Inferior parietal cortex (tissue), 1 donor: ENCODE results near the gene UBASH3B.

Source experiments
- DNase-seq: peaks from one replicate; pipeline ENCODE4 v3.0.0-alpha.2; 2016; ENCODE audit errors: extremely low spot score

UBASH3B gene

DNA sequence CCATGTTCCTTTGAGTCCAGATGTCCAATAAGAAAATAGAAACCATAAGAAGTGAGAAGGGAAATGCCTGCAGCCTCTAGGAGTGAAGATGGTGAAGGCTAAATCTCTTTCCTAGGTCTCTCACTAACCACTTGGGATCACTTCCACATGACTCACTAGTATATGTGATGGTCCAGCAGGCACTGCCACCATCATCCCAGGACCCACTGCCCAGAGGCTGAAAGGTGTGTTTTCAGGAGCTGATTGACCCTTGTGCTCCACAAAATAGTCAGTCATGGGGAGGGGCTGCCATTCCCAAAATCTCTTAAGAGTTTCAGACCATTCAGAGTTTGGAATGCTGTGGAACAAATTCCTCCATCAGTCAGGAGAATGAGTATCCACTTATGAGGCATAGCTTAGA, 22.9 kb downstream of the UBASH3B start:
- no peak for DNase-seq

DNA sequence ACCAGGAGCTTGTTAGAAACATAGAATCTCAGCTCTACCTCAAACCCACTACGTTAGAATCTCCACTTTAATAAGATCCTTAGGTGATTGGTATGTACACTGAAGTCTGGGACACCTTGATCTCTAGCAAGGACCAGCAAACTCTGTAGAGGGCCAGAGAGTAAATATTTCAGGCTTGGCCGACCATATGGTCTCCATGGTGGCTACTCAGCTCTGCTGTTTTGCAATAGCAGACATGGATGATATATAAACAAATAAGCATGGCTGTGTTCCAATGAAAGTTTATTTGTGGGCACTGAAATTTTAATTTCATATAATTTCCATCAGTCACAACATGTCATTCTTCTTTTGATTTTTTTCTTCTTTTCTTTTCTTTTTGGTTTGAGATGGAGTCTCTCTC, 23.9 kb downstream of the UBASH3B start:
- DNase-seq = no peak

DNA sequence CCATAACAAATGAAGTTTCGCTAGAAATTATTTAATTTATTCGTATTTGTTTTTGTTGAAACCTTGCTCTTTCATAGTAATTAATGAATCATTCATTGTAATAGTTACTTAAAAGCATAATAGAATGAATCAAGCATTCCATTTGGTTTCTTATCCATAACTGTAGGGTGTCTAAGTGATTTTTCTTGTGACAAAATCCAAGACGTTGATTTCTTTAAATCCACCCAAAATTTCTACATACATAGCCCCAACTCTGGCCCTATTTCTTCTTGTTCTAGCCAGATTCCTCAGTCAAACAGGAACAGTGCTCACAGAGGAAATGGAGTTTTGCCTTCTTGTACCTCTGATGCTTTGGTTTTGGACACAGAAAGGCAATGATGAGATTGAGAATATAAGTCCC, 25.5 kb downstream of the UBASH3B start:
- no peak for DNase-seq

DNA sequence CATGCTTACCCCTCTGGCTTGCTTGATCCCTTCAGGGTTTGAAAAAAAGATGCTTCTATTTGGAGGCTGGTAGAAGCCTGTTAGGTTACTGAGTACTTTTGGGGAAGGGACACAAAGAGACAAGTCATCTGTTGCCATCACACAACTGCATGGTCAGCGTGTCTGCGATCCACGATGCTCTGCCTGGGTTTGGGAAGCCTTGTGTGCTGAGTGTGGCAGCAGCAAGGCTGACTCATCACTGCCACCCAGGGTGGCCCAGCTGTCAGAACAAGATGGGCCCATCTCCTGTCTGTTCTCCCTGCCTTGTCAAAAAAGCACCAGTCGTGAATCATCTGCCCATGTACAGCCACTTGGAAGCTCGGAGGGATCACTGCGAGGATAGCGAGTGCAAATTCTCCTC, 26.2 kb downstream of the UBASH3B start:
- no peak for DNase-seq

DNA sequence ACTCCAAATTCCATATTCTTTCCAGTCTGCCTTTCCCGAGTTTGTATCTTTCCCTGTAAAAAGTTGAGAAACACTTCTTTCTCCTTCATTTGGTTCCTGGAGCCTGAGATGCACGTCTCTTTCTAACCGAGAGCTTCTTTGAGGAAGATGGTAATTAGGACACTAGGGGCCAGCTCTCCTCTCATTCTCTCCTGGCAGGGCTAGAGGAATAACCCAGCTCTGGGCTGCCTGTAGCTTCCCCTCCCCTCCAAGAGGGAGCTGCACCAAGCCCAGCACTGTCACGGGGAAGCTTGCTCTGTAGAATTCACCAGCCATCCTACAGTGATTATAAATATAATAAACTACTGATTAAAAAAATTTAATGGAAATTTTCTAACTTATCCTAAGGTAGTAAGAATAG, 26.9 kb downstream of the UBASH3B start:
- DNase-seq = no peak

DNA sequence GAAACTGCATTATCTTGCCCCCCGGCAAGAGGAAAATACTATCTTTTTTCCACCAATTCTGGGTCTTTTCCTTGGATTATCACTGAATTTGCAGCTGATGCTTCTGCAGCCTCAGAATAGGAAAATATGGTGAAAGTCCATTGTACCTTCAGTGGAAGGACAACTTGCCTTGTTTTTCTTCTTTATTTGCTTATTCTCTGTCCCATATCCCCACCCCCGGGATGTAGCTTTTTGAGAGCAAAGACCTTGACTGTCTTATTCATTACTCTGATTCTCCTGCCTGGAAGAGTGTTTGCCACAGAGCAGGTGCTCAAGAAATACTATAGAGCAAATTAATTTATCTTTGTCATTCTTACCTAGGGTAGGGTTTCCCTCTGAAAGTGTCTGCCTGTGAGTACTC, 29.5 kb downstream of the UBASH3B start:
- DNase-seq = no peak

DNA sequence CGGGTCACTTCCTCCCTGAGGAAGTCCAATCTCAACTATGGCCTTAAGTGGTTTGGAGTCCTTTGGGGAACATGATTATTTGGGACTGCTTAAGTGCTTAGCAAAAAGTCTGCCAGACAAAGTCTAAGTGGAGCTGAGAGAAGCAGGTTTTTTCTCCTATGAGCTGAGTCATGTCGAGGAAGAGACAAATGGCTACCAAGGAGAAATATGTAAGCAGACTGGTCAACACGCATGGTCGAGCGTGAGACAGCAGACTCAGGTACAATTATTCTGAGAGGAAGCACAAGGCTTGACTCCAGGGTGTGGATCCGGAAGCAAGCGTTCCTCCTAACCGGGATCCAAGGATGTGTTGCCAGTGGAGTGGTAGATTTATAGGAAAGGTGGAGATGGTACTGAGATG, 30.6 kb downstream of the UBASH3B start:
- no peak for DNase-seq

DNA sequence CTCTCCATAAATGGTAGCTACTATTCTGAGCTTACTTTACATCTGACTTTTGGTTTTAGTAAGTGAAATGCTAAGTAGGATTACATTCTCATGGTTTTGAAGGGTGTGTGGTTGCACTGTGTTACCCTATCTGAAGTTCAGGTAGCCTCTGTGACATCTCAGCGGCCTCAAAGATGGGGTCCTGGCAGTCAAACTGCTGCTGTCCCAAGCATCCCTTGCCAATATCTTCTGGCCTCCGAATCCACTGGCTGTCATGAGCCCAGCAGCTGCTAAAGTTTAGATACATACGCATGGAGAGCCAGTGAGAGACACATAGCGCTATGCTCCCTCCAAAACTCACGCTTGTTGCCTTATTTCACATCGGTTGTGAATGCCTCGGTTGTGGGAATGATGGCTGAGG, 34.9 kb downstream of the UBASH3B start:
- no peak for DNase-seq

DNA sequence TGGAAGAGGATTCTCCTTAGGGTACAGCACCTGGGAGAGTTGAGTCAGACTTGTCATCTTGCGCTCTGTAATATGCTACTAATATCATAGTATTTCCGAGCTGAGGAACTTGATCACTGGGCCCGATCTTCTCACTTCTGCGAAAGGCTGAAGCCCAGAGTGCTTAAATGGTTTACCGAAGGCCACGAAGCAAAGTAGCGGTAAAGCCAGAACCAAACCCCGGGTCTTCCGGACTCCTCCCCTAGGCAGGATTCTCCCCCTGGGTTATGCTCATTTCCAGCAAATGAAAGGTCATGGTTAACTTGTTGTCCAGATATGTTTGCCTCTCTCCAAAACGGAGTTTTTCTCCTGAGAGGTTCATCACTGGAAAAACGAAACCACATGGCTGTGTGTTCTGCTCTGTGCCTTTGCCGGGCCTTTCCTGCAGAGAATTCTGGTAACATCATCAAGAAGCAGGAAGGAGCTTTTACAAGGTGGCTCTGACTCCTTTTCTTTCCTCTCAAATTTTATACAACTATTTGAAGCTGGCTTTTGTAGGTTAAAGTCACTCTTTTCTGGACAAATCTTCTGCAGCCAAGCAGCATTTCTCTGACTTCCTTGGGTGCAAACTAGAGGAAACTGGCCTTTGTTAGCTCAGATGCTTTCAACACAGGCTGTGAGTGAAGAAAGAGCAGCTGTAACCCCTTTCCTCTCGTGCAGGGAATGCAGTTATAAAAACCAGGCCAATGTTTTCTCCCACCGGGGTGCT, 35.5 kb downstream of the UBASH3B start:
- no peak for DNase-seq

DNA sequence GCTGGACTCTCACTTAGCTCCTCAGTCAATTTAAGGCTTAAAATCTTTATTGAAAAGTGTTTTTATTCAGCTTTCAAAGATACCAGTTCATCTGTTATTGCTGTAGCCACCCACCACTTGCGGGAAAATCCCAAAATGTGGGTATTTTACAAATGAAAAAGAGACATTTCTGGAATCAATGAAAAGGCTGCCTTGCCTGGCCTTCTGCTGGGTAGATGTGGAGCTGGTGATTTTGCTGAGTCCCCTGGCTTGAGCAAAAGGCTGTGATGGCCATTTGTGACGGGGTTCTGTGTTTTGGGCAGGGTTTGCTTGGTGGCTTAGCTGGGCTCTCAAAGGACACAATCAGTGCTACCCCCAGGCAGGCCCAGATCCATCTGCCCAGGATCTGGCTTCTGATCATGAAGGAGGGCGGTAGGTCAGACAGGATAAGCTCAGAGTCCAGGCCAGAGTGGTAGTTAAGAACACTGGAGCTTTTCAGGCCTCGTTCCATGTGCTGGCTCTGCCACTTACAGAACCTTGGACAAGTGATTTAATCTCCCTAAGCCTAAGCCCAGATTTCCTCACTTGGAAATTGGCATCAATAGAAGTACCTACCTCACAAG, 36.1 kb downstream of the UBASH3B start:
- no peak for DNase-seq

DNA sequence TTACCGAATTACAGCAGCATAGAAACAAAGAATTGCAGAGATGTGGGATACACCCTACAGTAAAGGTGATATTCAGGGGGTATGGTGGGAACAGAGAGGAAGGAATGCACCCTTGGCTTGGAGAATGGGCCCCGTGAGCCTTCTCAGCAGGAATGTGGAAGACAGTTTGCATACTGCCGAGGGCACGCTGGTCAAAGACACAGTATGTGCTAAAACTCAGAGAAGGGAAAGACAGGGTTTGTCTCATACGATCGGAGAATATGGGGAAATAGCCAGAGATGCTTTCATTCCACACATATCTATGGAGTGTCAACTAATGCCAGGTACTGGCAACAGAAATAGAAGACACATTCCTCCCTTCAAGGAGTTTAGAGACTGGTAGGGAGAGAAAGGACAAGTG, 36.9 kb downstream of the UBASH3B start:
- no peak for DNase-seq

DNA sequence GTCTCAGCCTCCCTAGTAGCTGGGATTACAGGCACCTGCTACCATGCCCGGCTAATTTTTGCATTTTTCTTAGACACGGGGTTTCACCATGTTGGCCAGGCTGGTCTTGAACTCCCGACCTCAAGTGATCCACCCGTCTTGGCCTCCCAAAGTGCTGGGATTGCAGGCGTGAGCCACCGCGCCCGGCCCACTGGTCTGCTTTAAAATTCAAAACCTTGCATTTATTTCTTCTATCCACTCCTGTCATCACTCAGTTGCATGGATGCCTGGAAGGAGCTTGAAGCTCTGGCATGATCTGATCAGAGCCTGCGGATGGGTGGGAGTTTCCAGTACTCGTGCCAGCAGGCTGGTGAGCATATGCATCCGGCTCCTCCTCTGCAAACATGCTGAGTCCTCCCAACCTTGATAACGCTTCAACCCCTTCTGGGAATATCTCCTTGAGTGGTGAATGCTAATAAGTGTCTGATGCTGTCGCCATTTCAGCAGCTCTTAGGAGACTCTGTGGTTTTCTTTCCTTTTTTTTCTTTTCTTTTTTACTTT, 39.6 kb downstream of the UBASH3B start:
- DNase-seq = no peak

DNA sequence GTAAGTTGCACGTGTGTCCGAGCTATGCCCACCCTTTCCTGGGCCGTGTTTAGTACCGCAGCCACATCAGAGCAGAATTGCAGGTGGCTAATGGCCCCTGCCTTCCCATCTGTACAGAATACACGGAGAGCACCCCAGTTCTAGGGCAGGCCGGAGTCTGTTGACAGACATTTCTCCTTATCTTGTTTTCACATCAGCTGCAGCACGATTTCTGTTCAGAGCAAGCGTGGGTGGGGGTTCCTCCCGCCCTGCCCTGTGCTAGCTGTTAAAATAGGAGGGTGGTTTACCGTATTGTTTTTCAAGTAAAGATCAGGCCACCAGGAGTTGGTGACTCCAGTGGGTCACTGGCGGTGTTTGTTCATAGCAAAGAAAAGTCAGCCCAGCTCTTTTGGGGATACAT, 41.1 kb downstream of the UBASH3B start:
- no peak for DNase-seq

DNA sequence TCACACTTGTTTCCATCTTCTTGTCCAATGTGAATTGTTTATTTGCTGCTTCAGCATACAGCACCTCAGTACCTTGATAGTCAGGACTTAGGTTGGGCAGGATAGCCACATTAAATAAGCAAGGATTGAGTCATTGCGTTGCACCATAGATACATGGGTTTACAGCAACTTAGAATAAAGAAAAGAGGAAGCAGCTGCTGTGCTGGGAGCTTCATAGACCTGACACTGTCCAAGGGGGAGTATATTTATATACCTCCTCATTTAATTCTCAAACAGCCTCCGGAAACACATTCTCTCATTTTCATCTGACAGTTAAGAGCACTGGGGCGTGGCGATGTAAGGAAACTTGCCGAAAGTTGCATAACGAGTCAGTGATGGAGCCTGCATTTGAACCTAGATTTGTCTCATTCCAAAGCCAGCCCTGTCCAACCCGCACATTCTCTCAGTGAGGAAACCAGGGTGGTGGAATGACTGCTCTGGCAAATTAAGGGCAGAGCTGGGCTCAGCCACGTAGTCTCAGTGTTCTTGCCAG, 42.2 kb downstream of the UBASH3B start:
- no peak for DNase-seq

DNA sequence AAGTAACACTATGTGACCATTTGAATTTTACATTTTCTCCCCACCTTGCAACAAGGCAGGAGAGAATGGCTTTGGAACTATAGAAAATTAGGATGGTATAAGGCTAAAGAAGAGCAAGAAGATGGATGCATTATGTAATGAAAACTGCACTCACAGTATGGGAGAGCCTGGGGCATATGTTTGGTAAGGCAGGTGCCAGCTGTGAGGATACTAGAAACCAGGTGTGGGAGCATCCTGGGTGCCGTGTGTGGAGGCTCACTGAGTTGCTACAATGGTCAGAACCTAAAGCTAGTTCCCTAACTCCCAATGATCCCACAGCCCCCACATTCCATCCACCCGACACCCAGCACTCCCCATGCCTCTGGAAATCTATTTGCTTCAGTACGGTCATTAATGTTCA, 42.9 kb downstream of the UBASH3B start:
- DNase-seq = no peak

DNA sequence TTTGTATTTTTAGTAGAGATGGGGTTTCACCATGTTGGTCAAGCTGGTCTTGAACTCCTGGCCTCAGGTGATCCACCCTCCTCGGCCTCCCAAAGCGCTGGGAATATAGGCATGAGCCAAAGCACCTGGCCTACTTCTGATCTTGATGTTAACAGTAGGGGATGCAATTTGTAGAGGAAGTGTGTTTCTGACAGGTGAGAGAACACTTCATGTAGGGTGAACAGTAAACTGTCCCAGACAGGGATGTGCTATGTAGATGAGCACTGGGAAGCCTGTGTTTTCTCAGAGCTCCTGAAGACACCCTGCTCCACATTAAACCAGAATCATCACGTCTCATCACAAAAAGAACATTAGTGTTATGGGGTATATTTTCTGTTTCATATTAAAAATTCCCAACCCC, 45.1 kb downstream of the UBASH3B start:
- DNase-seq = no peak

DNA sequence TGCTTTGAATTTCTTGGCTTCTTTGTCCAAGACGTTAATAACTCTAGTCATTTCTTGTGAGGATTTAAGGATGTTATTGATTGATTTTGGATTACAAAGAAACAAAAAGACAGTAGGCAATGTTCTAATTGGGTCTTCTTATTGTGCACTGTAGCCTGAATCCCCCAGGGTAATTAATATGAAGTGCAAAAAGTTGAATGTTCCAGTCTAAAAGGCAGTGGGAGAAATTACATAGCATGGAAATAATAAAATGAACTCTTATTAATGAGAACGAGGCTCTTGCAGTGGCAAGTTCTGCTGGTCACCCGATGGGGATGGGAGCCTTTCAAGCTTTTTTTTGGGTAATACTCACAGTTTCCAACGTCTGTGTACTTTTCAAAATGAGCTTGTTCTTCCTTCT, 45.6 kb downstream of the UBASH3B start:
- DNase-seq = no peak

DNA sequence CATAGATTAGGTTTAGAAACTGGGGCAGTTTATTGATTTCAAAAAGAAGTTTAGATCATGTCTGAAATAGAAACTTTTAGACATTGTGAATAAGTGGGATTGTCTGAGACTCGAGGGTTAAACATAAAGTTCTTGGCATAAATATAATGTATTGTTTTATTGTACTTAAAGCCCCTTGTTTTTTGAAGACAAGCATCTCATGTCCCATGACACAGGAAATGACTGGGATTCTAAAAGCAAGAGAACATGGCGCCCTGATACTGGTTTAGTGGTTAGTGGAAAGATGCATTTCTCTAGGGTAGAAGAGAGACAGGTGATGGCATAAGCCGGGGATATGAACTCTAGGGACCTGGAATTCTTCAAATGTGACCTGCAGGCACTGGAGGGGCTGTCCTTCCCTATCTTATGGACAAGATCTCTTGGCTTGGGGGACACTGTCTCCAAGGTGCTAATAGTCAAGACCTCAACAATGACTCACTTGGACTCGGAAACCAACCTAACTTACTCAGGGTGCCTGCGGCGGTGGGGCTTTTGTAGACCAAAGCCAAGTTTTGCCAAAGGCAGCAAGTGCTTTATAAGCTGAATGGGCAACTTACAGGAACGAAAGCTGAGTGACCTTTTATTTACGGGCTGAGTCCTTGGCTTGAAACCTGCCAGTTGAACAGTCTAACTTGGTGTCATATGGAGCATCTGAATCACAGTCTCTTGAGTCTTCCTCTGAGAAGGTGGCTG, 48.2 kb downstream of the UBASH3B start:
- no peak for DNase-seq

DNA sequence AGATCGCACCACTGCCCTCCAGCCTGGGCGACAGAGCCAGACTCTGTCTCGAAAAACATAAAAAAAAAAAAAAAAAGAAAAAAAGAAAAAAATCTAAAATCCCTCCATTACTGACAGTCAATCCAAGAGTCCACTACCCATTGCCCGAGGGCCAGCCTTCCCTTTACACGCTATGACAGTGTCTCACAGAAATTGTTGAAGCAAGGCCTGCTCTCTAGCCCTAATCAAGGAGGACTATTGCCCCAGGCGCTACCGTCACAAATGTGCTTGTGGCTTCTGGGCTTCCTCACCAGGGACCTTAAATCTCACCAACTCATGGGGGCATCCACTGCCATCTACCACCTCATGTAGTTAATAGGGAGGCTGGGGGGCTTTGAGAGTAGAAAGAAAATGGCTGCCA, 49.9 kb downstream of the UBASH3B start:
- no peak for DNase-seq

DNA sequence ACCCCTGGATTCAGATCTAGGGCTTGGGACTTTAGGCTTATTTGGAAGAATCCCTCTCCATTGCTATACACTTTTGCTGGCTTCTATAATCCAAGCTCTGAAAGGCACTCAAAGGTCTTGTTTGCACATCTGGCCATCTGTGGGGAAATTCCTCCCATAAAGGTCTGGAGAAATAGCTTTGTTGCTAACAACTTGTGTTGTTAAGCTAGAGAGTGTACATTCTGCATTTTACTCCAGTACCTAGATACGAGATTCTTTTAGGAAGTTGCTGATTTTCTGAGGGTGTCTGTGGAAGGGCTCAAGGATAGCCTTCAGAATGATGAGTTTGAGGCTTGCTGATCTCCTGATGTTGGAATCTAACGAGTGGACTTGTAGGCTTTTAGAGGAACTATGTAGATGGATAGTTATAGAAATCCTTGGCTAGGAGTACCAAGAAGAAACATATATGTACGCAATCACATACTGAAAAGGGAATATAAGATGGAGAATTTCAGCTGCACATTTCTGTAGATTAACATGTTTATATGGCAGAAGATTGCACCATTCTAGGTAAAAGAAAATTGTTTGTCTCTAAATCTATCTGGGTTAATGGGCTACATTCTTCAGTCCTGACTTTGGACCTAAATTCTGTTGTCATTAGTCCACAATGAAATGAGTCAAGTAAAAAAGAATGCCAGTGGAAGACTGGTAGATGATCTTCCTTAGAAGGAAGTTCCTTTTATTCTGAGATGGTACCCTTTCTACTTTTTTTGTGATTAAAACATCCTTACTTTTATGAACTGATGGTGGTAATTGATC, 51.0 kb downstream of the UBASH3B start:
- no peak for DNase-seq

DNA sequence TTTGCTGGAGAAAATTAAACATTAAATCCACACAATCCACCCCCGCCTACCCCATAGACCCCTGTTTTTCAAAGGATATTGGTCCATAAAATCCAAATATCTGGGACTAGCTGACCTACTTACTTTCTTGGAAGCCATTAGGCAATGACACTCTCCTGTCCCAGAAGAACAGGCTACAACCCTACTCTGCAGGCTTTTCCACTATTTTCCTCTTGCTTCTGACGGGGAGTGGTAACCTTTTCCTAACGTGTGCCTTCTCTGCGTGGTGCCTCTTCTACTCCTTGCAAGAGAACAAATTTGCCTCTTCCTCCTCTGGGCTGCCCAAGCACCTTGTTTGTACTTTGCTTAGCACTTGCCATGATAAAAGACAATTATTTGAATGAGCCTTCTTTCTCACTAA, 51.6 kb downstream of the UBASH3B start:
- DNase-seq = no peak

DNA sequence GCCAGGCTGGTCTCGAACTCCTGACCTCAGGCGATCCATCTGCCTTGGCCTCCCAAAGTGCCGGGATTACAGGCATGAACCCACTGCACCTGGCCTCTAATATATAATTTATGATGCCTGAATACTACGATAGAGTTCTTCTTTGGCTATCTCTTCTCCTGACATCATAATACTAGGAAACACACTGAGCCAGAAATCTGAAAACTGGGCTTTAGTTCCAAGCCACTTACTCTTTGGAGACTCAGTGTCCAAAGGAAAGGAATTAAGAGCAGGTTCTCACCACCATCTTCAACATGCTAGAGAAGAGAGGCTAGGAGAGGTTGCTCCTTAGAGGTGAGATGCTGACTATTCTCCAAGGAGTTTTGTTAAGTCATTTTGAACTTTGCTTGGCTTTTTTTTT, 52.4 kb downstream of the UBASH3B start:
- no peak for DNase-seq
